Immature natural killer cell (primary cell): Measurements from ENCODE around the gene ARHGAP45. TPM values are rescaled to one million over a fixed set of nuclear protein-coding genes. Genes with fewer than 3 reads are reported as not detected.

ENCODE experiments used
- DNase-seq, 3 donors: peaks; one replicate each; pipeline ENCODE4 v3.0.0; 2022; ENCODE audit warnings: mixed read lengths in 1 of 3
- H3K27ac Mint-ChIP-seq, 6 donors: one replicate each; pipeline ENCODE4 v1.8.0; 2020; ENCODE audit warnings: mixed read lengths in 6 of 6, mild to moderate bottlenecking in 5 of 6, inconsistent platforms in 4 of 6, moderate library complexity in 3 of 6
- H3K27me3 Mint-ChIP-seq, 3 donors: one replicate each; pipeline ENCODE4 v1.8.0; 2020 to 2021; ENCODE audit warnings: low read depth in 3 of 3, mild to moderate bottlenecking in 3 of 3, mixed read lengths in 3 of 3, moderate library complexity in 3 of 3, inconsistent platforms in 1 of 3
- H3K36me3 Mint-ChIP-seq, 3 donors: one replicate each; pipeline ENCODE4 v1.8.0; 2020; ENCODE audit warnings: mixed read lengths in 3 of 3, inconsistent platforms in 2 of 3, mild to moderate bottlenecking in 2 of 3
- H3K4me1 Mint-ChIP-seq, 2 donors: one replicate each; pipeline ENCODE4 v1.8.0; 2020; ENCODE audit warnings: inconsistent platforms in 2 of 2, mild to moderate bottlenecking in 2 of 2, mixed read lengths in 2 of 2, moderate library complexity in 1 of 2
- H3K4me3 Mint-ChIP-seq, 5 donors: one replicate each; pipeline ENCODE4 v1.8.0; 2020; ENCODE audit warnings: mild to moderate bottlenecking in 5 of 5, mixed read lengths in 5 of 5, inconsistent platforms in 3 of 5, moderate library complexity in 3 of 5
- H3K9me3 Mint-ChIP-seq, 6 donors: one replicate each; pipeline ENCODE4 v1.8.0; 2020; ENCODE audit warnings: mild to moderate bottlenecking in 6 of 6, mixed read lengths in 6 of 6, inconsistent platforms in 4 of 6, moderate library complexity in 3 of 6
- polyA plus RNA-seq, 3 donors: library from polyadenylated mRNA; unstranded; fragments of 300-500 nt; fragmentation: Illumina TruSeq; gene quantifications; one replicate each; pipeline ENCODE4 v1.2.3, GENCODE V29; 2021

ARHGAP45 gene
- polyA plus RNA-seq, 3 donors from 2014 or later = 164 to 417 (median 169) TPM

GRCh38 chr19:1042689-1043511 is 24.1 kb upstream of the ARHGAP45 start:
- H3K27ac Mint-ChIP-seq = no peak overlapping the region
- H3K4me3 Mint-ChIP-seq = peak overlapping the region in 3 of 5 donors; percentile 21 to 59 (median 26)

GRCh38 chr19:1045247-1045603 is 21.7 kb upstream of the ARHGAP45 start:
- DNase-seq = peak; percentile 67 to 70 (median 70)
- H3K4me1 Mint-ChIP-seq = peaks cover 13 to 20% of the 10 kb centered on the region in 2 donors
- H3K9me3 Mint-ChIP-seq = no peaks in the 10 kb centered on the region
- peaks cover 0 to 6% (median 4%) of the 10 kb centered on the region in 3 donors for H3K27me3 Mint-ChIP-seq
- H3K27ac Mint-ChIP-seq = peak overlapping the region in 2 of 6 donors; percentile 33 to 81
- H3K4me3 Mint-ChIP-seq = peak overlapping the region in 1 of 5 donors; percentile 36
- H3K36me3 Mint-ChIP-seq = peaks cover 0 to 4% (median 0%) of the 10 kb centered on the region in 3 donors

More at GRCh38 chr19:1042689-1043511, 24.1 kb upstream of the ARHGAP45 start:
- H3K36me3 Mint-ChIP-seq = peaks cover 0 to 8% (median 0%) of the 10 kb centered on the region in 3 donors
- peaks cover 0 to 13% (median 9%) of the 10 kb centered on the region in 3 donors for H3K27me3 Mint-ChIP-seq
- no peak for DNase-seq
- no peaks in the 10 kb centered on the region for H3K9me3 Mint-ChIP-seq
- peaks cover 36 to 42% of the 10 kb centered on the region in 2 donors for H3K4me1 Mint-ChIP-seq

GRCh38 chr19:1046117-1046626 is 20.8 kb upstream of the ARHGAP45 start:
- Mint-ChIP-seq H3K4me1 (peaks cover 3 to 11% of the 10 kb centered on the region in 2 donors), H3K4me3 (no peak overlapping the region), H3K27me3 (peaks cover 0 to under 1% (median 0%) of the 10 kb centered on the region in 3 donors), H3K9me3 (no peaks in the 10 kb centered on the region), H3K36me3 (peaks cover 0 to 4% (median 0%) of the 10 kb centered on the region in 3 donors), H3K27ac (no peak overlapping the region)
- no peak for DNase-seq

- DNase-seq = no peak
- Mint-ChIP-seq H3K9me3 (no peaks in the 10 kb centered on the region), H3K27me3 (no peaks in the 10 kb centered on the region), H3K4me3 (no peak overlapping the region), H3K27ac (no peak overlapping the region), H3K4me1 (peaks cover 0 to 6% of the 10 kb centered on the region in 2 donors), H3K36me3 (peaks cover 0 to 4% (median 0%) of the 10 kb centered on the region in 3 donors)
These were observed 19.9 kb upstream of the ARHGAP45 start for GRCh38 chr19:1046836-1047695.

GRCh38 chr19:1047696-1048147 is 19.2 kb upstream of the ARHGAP45 start:
- Mint-ChIP-seq H3K27me3 (no peaks in the 10 kb centered on the region), H3K36me3 (peaks cover 0 to 4% (median 0%) of the 10 kb centered on the region in 3 donors), H3K9me3 (no peaks in the 10 kb centered on the region), H3K4me3 (no peak overlapping the region), H3K4me1 (peaks cover 0 to 5% of the 10 kb centered on the region in 2 donors), H3K27ac (no peak overlapping the region)
- DNase-seq = no peak

- Mint-ChIP-seq H3K4me1 (peaks cover 0 to 5% of the 10 kb centered on the region in 2 donors), H3K27me3 (no peaks in the 10 kb centered on the region), H3K36me3 (peaks cover 0 to 4% (median 0%) of the 10 kb centered on the region in 3 donors), H3K4me3 (no peak overlapping the region), H3K9me3 (no peaks in the 10 kb centered on the region), H3K27ac (no peak overlapping the region)
- no peak for DNase-seq
These were observed 17.9 kb upstream of the ARHGAP45 start for GRCh38 chr19:1049106-1049505.

- Mint-ChIP-seq H3K27ac (no peak overlapping the region), H3K27me3 (no peaks in the 10 kb centered on the region)
These were observed 17.2 kb upstream of the ARHGAP45 start for GRCh38 chr19:1049800-1050199.

GRCh38 chr19:1050989-1051788 is 15.8 kb upstream of the ARHGAP45 start:
- Mint-ChIP-seq H3K27me3 (peaks cover 0 to under 1% (median 0%) of the 10 kb centered on the region in 3 donors), H3K36me3 (peaks cover 0 to 1% (median 0%) of the 10 kb centered on the region in 3 donors), H3K9me3 (peaks cover 0 to under 1% (median 0%) of the 10 kb centered on the region in 6 donors), H3K4me1 (no peaks in the 10 kb centered on the region), H3K4me3 (no peak overlapping the region), H3K27ac (peak overlapping the region in 1 of 6 donors; percentile 46)
- no peak for DNase-seq

More at GRCh38 chr19:1049800-1050199, 17.2 kb upstream of the ARHGAP45 start:
- no peak for DNase-seq
- H3K9me3 Mint-ChIP-seq = no peaks in the 10 kb centered on the region
- no peak overlapping the region for H3K4me3 Mint-ChIP-seq
- peaks cover 0 to 5% of the 10 kb centered on the region in 2 donors for H3K4me1 Mint-ChIP-seq
- H3K36me3 Mint-ChIP-seq = peaks cover 0 to 4% (median 0%) of the 10 kb centered on the region in 3 donors

- Mint-ChIP-seq H3K4me1 (peaks cover 0 to 2% of the 10 kb centered on the region in 2 donors), H3K4me3 (no peak overlapping the region), H3K27me3 (peaks cover 0 to 2% (median 1%) of the 10 kb centered on the region in 3 donors), H3K9me3 (peaks cover 0 to 3% (median 0%) of the 10 kb centered on the region in 6 donors), H3K27ac (no peak overlapping the region), H3K36me3 (peaks cover 0 to 7% (median 5%) of the 10 kb centered on the region in 3 donors)
- no peak for DNase-seq
These were observed 15.2 kb upstream of the ARHGAP45 start for GRCh38 chr19:1051791-1052190.

- H3K4me3 Mint-ChIP-seq = no peak overlapping the region
- peak overlapping the region in 2 of 6 donors; percentile 69 to 70 for H3K27ac Mint-ChIP-seq
- H3K9me3 Mint-ChIP-seq = peaks cover 0 to 5% (median 3%) of the 10 kb centered on the region in 6 donors
- peaks cover 6 to 7% of the 10 kb centered on the region in 2 donors for H3K4me1 Mint-ChIP-seq
- no peak for DNase-seq
- H3K27me3 Mint-ChIP-seq = peaks cover 0 to 2% (median 1%) of the 10 kb centered on the region in 3 donors
- peaks cover 4 to 11% (median 9%) of the 10 kb centered on the region in 3 donors for H3K36me3 Mint-ChIP-seq
These were observed 14.5 kb upstream of the ARHGAP45 start for GRCh38 chr19:1052349-1052975.

- H3K36me3 Mint-ChIP-seq = peaks cover 9 to 18% (median 10%) of the 10 kb centered on the region in 3 donors
- H3K27me3 Mint-ChIP-seq = peaks cover 0 to 2% (median 1%) of the 10 kb centered on the region in 3 donors
- H3K9me3 Mint-ChIP-seq = peaks cover 0 to 6% (median 3%) of the 10 kb centered on the region in 6 donors
- H3K4me3 Mint-ChIP-seq = no peak overlapping the region
- H3K27ac Mint-ChIP-seq = peak overlapping the region in 1 of 6 donors; percentile 40
- DNase-seq = no peak
- peaks cover 14% of the 10 kb centered on the region in 2 donors for H3K4me1 Mint-ChIP-seq
These were observed 13.5 kb upstream of the ARHGAP45 start for GRCh38 chr19:1053176-1054101.
